Stimulated activated CD8-positive, alpha-beta memory T cell treated with anti-CD3 and anti-CD28 coated beads, Interleukin-2, amount 100 ng/mL, for 48 hours (primary cell): ENCODE data around the gene EIF2S3.
A peak's percentile ranks its signal among the peaks of the same experiment; 100 is the strongest.
"Not testable (repeated sequence)": the region's sequence is repeated elsewhere in the genome, so short reads cannot be mapped to it uniquely, and the experiment has no call there.

Experiments used
- DNase-seq, 2 donors: peaks; one replicate each; pipeline ENCODE4 v3.0.0-alpha.2; 2020; ENCODE audit warnings: low read depth in 2 of 2

Gene EIF2S3

DNA sequence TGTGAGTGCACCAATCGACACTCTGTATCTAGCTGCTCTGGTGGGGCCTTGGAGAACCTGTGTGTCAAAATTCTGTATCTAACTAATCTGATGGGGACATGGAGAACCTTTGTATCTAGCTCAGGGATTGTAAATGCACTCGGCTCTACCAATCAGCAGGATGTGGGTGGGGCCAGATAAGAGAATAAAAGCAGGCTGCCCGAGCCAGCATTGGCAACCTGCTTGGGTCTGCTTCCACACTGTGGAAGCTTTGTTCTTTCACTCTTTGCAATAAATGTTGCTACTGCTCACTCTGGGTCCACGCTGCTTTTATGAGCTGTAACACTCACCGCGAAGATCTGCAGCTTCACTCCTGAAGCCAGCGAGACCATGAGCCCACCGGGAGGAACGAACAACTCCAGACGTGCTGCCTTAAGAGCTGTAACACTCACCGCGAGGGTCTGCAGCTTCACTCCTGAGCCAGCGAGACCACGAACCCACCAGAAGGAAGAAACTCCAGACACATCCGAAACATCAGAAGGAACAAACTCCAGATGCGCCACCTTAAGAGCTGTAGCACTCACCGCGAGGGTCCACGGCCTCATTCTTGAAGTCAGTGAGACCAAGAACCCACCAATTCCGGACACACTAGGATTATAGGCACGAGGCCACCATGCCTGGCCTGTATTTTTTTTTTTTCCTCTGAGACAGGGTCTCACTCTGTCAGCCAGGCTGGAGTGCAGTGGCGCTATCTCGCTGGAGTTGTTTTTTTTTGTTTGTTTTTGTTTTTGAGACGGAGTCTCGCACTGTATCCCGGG is 4.0 kb upstream of the EIF2S3 start:
- not testable (repeated sequence) for DNase-seq

DNA sequence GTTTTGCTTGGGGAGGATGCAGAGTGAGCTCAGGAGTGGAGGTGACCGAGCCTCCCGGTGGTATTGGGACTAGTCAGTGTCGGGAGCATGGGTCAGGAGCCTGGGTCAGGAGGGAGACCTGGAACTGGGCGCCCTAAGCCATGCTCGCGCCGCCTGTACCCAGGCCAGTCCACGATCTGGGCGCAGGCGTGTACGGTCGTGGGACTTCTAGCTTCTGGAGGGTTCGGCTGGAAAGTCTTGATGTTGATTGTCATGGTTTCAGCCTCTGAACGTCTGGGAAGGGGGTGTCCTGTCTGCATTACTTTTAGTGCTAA is 244 bp downstream of the EIF2S3 start:
- no peak for DNase-seq

DNA sequence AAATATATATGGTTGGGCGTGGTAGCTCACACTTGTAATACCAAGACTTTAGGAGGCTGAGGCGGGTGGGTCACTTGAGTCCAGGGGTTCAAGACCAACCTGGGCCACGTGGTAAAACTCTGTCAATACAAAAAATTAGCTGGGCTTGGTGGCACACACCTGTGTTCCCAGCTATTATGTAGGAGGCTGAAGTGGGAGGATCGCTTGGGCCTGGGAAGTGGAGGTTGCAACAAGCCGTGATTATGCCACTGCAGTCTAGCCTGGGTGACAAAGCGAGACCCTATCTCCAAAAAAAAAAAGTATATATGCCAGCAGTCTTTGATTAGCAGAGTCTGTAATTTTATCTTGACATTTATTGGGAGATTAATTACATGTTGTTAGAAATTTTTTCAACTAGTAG is 8.7 kb downstream of the EIF2S3 start:
- DNase-seq: no peak

DNA sequence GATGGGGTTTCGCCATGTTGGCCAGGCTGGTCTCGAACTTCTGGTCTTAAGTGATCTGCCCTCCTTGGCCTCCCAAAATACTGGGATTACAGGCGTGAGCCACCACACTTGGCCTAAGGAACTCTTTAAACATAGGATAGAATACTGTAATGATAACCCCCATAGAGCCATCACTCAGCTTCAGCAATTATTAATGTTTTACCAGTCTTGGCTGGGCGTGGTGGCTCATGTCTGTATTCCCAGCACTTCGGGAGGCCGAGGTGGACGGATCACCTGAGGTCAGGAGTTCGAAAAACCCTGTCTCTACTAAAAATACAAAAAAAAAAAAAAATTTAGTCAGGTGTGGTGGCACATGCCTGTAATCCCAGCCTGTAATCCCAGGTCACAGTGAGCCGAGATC is 15.1 kb downstream of the EIF2S3 start:
- DNase-seq: no peak

DNA sequence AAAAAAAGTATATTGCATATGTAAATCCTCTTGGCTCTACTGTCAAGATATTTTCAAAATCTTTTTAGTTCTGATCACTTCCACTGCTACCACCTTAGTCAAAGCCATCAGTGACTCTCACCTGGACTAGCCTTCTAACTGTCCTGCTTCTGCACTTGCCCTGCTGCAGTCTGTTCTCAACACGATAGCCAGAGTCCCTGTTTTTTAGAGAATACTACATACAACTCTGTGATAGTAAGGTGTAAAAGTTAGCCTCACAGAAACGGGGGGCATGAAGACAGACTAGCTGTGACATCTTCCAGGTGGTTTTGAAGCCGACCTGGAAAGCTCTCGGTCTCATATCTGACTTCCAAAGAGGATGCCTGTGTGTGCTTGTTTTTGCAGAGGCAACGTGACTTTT is 24.7 kb downstream of the EIF2S3 start:
- no peak for DNase-seq

DNA sequence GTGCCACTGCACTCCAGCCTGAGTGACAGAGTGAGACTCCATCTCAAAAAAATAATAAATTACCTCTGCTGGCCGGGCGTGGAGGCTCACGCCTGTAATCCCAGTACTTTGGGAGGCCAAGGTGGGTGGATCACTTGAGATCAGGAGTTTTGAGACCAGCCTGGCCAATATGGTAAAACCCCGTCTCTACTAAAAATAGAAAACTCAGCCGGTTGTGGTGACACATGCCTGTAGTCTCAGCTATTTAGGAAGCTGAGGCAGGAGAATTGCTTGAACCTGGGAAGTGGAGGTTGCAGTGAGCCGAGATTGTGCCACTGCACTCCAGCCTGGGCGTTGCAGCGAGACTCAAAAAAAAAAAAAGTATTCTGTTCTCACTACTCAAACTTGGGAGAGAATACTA is 25.5 kb downstream of the EIF2S3 start:
- DNase-seq: not testable (repeated sequence)

DNA sequence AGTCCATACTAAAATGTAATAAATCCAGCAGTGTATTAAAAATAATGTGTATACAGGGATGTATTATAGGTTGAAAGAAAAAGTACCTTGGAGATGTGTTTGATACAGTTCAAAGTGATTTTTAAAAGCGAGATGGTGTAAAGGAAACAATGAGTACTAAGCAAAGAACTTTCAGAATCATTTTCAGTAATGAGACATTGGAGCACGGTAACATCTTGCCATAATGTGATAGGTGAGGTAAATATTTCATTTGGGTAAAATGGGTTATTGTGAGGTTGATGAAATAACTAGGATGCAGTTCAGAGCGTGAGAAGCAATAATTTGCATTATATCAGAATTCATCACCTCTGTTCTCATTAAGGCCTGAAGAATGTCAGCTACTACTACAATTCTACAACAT is 25.9 kb downstream of the EIF2S3 start:
- no peak for DNase-seq

DNA sequence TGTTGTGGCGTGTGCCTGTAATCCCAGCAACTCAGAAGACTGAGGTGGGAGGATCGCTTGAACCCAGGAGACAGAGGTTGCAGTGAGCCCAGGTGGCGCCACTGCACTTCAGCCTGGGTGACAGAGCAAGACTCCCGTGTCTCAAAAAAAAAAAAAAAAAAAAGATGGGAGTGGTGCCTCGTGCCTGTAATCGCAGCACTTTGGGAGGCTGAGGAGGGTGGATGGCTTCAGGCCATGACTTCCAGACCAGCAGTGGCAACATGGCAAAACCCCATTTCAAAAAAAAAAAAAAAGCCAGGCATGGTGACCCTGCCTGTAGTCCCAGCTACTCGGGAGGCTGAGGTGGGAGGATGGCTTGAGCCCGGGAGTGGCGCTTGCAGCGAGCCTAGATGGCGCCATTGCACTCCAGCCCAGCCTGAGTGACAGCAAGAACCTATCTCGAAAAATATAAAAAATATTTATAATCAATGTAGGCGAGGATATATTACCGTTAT is 27.0 kb downstream of the EIF2S3 start:
- peak; percentile 30 to 32 for DNase-seq

DNA sequence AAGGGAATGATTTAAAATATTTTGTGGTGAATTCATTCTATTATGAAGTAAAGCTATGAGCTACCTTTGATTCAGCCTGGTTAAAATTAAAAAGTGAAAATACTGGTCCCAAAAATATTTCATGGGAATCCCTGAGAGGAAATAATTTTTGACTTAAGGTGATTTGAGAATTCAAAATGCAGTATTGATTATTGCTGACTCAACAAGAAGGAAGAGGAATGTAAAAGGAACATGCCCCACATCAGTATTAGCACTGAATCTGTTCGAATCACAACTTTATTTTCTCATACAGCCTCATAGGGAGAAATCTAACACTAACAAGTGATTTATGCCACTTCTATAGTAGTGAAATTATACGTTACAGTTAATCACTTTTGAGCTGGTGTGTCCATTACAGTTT is 27.7 kb downstream of the EIF2S3 start:
- no peak for DNase-seq

DNA sequence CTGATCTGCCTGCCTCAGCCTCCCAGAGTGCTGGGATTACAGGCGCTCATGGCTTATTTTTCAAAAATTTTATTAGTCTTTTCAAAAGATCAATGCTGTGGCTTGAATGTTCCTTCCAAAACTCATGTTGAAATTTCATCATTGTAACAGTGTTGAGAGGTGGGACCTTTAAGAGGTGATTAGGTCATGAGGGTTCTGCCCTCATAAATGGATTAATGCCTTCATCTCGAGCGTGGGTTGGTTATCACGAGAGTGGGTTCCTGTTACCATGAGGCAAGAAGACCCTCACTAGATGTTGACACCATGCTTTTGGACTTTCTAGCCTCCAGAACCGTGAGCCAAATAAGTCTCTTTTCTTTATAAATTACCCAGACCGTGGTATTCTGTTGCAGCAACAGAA is 30.3 kb downstream of the EIF2S3 start:
- no peak for DNase-seq

DNA sequence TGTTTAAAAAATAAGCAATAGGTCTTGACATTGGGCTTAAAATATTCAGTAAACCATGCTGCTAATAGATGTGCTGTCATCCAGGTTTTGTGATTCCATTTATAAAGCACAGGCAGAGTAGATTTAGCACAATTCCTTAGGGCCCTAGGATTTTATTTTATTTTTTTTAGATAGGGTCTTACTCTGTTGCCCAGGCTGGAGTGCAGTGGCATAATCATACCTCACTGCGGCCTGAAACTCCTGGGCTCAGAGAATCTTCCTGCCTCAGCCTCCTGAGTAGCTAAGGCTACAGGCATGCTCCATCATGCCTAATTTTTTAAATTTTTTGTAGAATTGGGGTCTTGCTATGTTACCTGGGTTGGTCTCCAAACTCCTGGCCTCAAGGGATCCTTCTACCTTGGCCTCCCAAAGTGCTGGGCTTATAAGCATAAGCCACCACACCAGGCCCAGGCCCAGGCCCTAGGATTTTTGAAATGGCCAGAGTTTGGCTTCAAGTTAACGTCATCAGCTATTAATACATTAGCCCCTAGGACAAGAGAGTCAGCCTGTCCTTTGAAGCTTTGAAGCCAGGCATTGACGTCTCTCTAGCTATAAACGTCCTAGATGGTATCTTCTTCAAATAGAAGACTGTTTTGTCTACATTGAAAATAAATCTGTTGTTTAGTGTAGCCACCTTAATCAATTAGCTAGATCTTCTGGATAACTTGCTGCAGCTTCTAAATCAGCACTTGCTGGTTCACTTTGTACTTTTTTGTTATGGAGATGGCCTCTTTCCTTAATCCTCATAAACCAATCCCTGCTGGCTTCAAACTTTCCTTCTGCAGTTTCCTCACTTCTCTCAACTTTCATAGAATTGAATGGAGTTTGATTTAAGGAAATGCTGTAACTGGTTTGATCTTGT is 35.8 kb downstream of the EIF2S3 start:
- DNase-seq: no peak

DNA sequence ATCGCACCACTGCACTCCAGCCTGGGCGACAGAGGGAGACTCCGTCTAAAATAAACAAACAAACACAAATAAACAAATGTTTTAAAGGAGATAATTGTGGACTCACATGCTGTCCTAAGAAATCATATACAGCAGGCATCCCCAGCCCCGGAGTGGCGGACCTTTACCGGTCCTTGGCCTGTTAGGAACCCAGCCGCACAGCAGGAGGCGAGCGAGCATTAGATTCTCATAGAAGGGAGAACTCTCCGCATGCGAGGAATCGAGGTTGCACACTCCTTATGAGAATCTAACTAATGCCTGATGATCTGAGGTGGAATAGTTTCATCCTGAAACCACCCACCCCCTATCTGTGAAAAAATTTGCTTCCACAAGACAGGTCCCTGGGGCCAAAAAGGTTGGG is 39.0 kb downstream of the EIF2S3 start:
- no peak for DNase-seq

DNA sequence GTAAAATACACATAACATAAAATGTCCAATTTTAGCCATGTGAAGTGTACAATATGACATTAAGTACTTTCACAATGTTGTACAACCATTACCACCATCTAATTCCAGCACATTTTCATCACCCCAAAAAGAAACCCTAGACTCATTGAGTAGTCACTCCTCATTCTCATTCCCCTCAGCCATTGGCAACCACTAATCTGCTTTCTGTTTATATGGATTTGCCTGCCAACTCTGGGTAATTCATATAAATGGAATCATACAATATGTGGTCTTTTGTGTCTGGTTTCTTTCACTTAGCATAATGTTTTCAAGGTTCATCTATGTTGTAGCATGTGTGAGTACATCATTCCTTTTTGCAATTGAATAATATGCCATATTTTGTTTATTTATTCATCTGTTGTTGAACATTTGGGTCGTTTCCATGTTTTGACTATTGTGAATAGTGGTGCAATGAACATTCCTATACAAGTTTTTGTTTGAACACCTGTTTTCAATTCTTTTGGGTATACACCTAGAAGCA is 43.0 kb downstream of the EIF2S3 start:
- no peak for DNase-seq

DNA sequence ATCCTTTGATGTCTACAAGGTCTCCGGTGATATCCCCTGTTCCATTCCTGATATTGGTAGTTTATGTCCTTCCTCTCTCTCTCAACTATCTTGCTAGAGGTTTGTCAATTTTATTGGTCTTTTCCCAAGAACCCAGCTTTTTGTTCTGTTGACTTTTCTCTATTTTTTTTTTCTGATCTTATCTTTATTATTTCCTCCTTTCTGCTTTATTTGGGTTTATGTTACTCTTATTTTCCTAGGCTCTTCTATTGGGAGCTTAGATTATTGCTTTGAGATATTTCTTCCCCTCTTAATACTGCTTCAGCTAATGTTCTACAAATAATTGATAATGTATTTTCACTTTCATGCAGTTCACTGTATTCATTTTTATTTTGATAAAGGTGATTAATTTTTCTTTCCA is 44.2 kb downstream of the EIF2S3 start:
- no peak for DNase-seq

DNA sequence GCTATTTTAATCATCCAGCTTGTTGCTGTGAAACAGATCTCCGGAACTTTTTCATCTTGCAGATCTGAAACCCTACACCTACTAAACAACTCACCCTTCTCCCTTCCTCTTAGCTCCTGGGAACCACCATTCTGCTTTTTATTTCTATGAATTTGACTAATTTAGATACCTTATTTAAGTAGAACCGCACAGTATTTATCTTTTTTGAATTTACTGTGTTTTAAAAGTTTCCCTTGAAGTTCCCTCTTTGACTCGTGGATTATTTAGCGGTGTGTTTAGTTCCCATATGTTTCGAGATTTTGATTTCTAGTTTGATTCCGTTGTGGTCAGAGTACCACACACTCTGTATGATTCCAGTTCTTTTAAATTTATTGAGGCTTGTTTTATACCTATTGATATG is 44.6 kb downstream of the EIF2S3 start:
- DNase-seq: no peak

DNA sequence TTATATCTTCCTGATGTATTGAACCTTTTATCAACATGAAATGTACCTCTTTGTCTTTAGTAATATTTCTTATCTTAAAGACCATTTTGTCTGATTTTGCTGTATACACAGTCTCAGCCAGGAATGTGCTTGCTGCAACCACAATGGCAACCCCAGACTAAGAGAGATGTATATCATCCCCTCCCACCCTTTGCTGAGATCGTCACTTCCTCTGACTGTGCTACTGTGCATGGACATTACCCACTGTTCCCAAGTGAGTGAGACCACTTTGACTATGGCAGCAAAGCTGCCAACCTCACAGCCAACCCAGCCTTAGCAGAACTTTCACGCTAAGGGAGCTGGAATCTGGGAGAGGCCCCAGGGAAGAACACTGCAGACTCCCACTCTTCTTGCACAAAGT is 46.0 kb downstream of the EIF2S3 start:
- no peak for DNase-seq

DNA sequence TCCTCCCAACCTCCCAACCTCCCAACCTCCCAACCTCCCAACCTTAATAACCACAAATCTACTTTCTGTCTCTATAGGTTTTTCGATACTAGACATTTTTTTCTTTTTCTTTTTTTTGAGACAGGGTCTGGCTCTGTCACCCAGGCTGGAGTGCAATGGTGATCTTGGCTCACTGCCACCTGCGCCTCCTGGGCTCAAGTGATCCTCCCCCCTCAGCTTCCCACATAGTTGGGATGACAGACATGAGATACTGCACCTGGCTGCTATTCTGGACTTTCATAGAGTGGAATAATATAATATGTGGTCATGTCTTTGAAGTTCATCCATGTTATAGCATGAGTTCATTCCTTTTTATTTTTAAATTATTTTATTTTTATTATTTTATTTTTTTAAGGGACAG is 55.3 kb downstream of the EIF2S3 start:
- no peak for DNase-seq

DNA sequence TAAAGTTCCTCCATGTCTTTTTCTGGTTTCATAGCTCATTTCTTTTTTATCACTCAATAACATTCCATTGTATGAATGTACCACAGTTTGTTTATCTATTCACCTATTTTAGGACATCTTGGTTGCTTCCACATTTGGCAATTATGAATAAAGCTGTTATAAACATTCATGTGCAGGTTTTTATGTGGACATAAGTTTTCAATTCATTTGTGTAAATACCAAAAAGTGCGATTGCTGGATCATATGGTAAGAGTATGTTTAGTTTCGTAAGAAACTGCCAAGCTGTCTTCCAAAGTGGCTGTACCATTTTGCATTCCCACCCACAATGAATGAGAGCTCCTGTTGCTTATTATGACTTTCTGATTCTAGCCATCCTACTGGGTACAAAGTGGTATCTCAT is 58.4 kb downstream of the EIF2S3 start:
- DNase-seq: no peak

DNA sequence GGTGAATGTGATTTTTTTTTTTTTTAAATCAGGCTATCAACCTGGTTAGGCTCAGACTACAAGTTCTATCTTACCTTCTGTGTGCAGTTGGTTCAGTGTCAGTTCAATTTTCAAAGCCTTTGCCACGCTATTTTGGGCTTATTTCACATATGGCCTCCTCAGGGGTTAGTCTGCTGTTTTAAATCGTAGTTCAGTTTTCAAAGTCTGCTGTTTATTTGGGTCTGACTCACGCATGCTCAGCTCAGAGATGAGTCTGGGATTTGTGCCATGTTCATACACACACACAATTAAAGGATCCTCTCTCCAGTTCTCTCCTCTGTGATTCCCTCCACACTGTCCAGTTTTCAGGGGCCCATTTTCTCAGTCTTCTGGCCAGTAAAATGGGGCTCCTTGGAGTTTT is 62.5 kb downstream of the EIF2S3 start:
- no peak for DNase-seq

DNA sequence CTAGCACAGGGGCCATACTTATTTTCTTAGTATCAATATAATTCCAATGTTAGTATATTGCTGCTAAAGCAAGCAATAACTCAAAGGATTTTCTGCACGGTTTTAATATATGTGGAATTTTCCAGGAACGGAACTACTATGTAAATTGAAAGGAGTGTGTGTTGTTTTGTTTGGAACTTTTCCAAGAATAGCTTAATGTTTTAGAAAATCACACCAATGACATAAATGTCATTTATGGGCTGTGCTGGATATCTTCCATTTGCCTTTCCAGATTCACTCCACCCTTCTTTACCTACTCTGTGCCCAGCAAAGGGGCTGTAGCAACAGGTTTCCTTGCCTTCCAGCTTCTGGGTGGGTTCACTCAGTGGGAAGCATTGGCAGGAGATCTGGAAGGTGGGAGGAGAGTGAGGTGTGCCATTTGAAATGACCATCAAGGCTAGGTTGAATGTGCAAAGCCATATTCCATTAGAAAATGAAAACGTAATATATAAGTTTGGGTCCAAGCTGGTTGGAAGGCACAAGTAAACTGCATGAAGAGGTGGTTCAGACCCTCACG is 69.6 kb downstream of the EIF2S3 start:
- DNase-seq: no peak

DNA sequence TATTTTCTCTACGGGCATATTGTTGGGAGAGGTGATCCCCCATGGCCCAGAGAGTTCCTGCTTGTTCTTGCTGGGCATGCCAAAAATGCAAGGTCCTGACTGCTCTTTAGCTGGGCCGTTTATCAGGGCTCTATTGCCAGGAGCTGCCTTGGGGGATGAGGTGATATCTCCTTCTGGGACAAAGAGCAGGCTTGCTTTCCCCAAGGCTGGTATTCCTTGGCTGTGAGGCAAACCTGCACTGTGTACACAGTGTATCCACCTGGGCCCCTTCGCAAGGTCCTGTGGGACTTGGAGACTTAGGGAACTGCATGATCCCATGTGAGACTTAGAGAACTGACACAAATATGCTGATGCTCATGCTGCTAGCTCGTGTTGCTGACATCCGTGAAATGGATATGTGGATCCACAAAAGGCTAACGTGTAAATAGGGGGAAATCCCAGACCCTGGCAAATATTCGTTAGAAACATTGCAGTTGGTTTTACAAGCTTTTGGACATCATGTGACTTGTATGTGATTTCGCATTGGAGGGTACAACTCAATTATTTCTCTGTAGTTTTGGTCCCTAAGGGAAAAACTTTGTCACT is 70.4 kb downstream of the EIF2S3 start:
- DNase-seq: no peak
